Nephron (organoid): Measurements from ENCODE around the gene NPC1L1.
"Not testable (repeated sequence)": the region's sequence is repeated elsewhere in the genome, so short reads cannot be mapped to it uniquely, and the experiment has no call there.

Experiments
- H3K27ac Mint-ChIP-seq, 3 experiments: 2 replicates each; pipeline ENCODE4 v1.8.0; 2020; ENCODE audit warnings: mixed read lengths in 3 of 3, mild to moderate bottlenecking in 2 of 3, moderate library complexity in 1 of 3
- H3K27me3 Mint-ChIP-seq: 2 replicates; pipeline ENCODE4 v1.8.0; 2021; ENCODE audit warnings: low read depth, mild to moderate bottlenecking, moderate library complexity, mixed read lengths
- H3K36me3 Mint-ChIP-seq: 2 replicates; pipeline ENCODE4 v1.8.0; 2020; ENCODE audit warnings: low read depth, mixed read lengths
- H3K4me1 Mint-ChIP-seq: 2 replicates; pipeline ENCODE4 v1.8.0; 2020; ENCODE audit warnings: mixed read lengths
- H3K4me3 Mint-ChIP-seq, 3 experiments: 2 replicates each; pipeline ENCODE4 v1.8.0; 2020; ENCODE audit warnings: mild to moderate bottlenecking in 3 of 3, mixed read lengths in 3 of 3, moderate library complexity in 2 of 3
- H3K9me3 Mint-ChIP-seq: 2 replicates; pipeline ENCODE4 v1.8.0; 2020; ENCODE audit warnings: mixed read lengths
- TF ChIP-seq, protein P1 (sequence below), 3 experiments: fragments of 200-600 bp; sonication (generic); IDR thresholded peaks; one replicate each; pipeline ENCODE4 v1.5.0; 2021; ENCODE audit warnings: antibody characterized with exemption in 3 of 3; ENCODE audit not compliant: unreplicated experiment in 3 of 3

The NPC1L1 gene

DNA sequence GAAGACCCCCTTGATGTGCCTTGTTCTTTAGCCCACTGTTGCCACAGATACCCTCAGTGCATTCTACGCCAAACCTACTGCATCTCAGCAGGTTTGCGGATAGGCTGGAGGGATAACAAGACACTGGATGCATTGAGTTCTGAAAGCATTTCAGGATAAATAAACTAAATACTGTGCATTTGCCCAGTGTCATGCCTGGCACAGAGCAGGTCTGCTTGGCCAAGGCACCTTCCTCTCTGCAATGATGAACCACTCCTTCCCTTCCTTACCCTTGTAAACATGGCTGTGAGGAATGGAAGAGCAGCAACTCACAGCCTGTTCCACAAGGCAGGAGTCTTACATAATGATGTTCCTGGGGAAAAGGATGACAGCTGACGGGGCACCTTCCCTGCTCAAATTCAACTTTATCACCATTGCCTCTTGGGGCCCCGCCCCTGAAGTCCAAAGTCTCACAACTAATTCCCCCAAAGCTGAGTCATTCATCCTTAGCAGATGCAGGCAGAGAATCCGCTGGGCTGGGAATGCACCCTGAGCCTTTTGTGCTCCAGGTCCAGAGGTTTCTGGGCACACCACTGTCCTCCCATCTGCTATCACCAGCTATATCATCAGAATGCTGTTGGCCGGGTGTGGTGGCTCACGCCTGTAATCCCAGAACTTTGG, 21.0 kb upstream of the NPC1L1 start:
- Mint-ChIP-seq H3K27ac (no peak overlapping the region), H3K36me3 (peaks cover 18% of the 10 kb centered on the region), H3K9me3 (no peaks in the 10 kb centered on the region), H3K4me3 (no peak overlapping the region), H3K27me3 (no peaks in the 10 kb centered on the region), H3K4me1 (no peaks in the 10 kb centered on the region)
- TF ChIP-seq, protein P1, sequence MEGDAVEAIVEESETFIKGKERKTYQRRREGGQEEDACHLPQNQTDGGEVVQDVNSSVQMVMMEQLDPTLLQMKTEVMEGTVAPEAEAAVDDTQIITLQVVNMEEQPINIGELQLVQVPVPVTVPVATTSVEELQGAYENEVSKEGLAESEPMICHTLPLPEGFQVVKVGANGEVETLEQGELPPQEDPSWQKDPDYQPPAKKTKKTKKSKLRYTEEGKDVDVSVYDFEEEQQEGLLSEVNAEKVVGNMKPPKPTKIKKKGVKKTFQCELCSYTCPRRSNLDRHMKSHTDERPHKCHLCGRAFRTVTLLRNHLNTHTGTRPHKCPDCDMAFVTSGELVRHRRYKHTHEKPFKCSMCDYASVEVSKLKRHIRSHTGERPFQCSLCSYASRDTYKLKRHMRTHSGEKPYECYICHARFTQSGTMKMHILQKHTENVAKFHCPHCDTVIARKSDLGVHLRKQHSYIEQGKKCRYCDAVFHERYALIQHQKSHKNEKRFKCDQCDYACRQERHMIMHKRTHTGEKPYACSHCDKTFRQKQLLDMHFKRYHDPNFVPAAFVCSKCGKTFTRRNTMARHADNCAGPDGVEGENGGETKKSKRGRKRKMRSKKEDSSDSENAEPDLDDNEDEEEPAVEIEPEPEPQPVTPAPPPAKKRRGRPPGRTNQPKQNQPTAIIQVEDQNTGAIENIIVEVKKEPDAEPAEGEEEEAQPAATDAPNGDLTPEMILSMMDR (IDR thresholded peaks at IDR 0.05; ENCODE audit: unreplicated experiment in 3 of 3), result no peak

DNA sequence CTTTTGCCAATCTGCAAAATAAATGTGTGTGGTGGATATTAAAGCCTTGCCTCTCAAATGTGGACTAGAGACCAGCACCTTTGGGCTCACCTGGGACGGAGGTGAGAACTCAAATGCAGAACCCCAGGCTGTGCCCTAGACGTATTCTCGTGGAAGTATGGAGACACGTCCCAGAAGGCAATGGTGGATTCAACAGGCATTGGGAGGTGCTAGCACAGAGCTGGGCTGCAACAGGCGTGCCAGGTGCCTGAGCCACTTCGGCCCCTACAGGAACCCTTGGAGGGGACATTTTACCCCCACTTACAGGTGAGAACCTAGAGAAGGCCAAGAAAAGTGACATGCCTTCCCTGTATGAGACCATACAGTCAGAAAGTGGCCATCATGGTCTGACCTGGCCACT, 20.4 kb upstream of the NPC1L1 start:
- Mint-ChIP-seq H3K27ac (no peak overlapping the region), H3K27me3 (no peaks in the 10 kb centered on the region), H3K9me3 (no peaks in the 10 kb centered on the region), H3K4me1 (no peaks in the 10 kb centered on the region), H3K36me3 (peaks cover 18% of the 10 kb centered on the region), H3K4me3 (no peak overlapping the region)
- TF ChIP-seq, protein P1 (IDR thresholded peaks at IDR 0.05; ENCODE audit: unreplicated experiment in 3 of 3), result no peak

DNA sequence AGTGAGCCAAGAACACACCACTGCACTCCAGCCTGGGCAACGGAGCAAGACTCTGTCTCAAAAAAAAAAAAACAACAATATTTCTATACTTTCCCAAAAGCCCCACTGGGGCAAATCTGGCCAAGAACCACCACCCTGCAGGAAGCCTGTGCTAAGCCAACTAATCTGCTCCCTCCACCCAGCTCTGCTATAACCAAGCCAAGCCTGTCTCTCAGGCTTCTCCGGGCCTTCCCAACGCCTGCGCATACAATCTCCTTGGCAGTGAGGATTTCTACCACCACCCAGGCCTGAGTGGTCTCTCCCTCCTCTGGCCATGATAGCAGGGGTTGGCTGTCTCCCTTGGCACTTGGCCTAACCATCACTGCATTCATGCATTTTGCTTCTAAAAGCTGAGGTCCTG, 18.4 kb upstream of the NPC1L1 start:
- H3K4me1 Mint-ChIP-seq, result no peaks in the 10 kb centered on the region
- peaks cover 5% of the 10 kb centered on the region for H3K36me3 Mint-ChIP-seq
- H3K27me3 Mint-ChIP-seq, result no peaks in the 10 kb centered on the region
- H3K4me3 Mint-ChIP-seq, result no peak overlapping the region
- TF ChIP-seq, protein P1 (IDR thresholded peaks at IDR 0.05; ENCODE audit: unreplicated experiment in 3 of 3), result no peak
- H3K27ac Mint-ChIP-seq, result no peak overlapping the region
- H3K9me3 Mint-ChIP-seq, result no peaks in the 10 kb centered on the region

DNA sequence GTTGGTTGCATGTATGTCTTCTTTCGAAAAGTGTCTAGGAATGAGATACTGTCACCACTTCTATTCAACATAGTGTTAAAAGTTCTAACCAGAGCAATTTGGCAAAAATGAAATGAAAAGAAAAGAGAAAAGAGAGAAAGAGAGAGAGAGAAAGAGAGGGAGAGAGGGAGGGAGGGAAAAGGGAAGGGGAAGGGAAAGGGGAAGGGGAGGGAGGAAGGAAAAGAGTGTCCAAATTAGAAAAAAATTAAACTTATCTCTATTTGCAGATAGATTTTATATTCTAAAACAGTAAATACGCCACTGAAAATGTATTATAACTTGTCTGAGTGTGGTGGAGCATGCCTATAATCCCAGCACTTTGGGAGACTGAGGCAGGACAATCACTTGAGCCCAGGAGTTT, 16.4 kb upstream of the NPC1L1 start:
- TF ChIP-seq, protein P1 (IDR thresholded peaks at IDR 0.05; ENCODE audit: unreplicated experiment in 3 of 3), result no peak
- no peaks in the 10 kb centered on the region for H3K27me3 Mint-ChIP-seq
- H3K27ac Mint-ChIP-seq, result no peak overlapping the region
- H3K4me1 Mint-ChIP-seq, result no peaks in the 10 kb centered on the region
- no peaks in the 10 kb centered on the region for H3K36me3 Mint-ChIP-seq
- H3K4me3 Mint-ChIP-seq, result no peak overlapping the region
- H3K9me3 Mint-ChIP-seq, result no peaks in the 10 kb centered on the region

DNA sequence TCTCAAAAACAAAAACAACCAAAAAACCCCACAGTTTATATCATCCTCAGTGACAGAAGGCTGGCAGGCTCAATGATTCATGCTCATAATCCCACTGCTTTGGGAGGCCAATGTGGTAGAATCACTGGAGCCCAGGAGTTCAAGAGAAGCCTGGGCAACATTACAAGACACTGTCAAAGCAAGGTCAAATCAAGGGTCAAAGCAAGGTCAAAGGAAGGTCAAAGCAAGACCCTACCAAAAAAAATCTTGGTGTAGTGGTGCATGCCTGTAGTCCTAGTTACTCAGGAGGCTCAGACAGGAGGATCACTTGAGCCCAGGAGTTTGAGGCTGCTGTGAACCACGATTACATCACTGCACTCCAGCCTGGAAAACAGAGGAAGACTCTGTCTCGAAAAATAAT, 14.2 kb upstream of the NPC1L1 start:
- Mint-ChIP-seq H3K27me3 (no peaks in the 10 kb centered on the region), H3K4me3 (no peak overlapping the region), H3K9me3 (no peaks in the 10 kb centered on the region), H3K27ac (no peak overlapping the region), H3K4me1 (no peaks in the 10 kb centered on the region), H3K36me3 (no peaks in the 10 kb centered on the region)
- TF ChIP-seq, protein P1 (IDR thresholded peaks at IDR 0.05; ENCODE audit: unreplicated experiment in 3 of 3), result no peak

DNA sequence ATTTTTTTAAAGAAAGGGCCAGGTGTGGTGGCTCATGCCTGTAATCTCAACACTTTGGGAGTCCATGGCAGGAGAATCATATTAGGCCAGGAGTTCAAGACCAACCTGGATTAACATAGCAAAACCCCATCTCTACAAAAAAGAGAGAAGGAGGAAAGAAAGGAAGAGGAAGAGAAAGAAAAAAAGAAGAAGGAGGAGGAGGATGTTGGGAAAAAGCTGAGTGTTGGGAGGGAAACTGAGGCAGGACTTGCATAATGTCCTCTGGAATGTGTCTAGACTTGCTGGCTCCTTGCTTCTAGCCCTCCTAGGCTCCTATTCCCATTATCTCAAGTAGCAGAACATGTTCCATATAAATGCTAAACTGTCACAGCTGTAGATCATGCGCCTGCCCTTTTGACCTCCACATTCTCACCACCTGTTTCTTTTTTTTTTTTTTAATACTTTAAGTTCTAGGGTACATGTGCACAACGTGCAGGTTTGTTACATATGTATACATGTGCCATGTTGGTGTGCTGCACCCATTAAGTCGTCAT, 11.4 kb upstream of the NPC1L1 start:
- not testable (repeated sequence) for H3K27ac Mint-ChIP-seq, H3K9me3 Mint-ChIP-seq, H3K4me3 Mint-ChIP-seq, H3K4me1 Mint-ChIP-seq, H3K36me3 Mint-ChIP-seq, H3K27me3 Mint-ChIP-seq
